Measurements from ENCODE around the gene SESN1.

Gene SESN1

DNA sequence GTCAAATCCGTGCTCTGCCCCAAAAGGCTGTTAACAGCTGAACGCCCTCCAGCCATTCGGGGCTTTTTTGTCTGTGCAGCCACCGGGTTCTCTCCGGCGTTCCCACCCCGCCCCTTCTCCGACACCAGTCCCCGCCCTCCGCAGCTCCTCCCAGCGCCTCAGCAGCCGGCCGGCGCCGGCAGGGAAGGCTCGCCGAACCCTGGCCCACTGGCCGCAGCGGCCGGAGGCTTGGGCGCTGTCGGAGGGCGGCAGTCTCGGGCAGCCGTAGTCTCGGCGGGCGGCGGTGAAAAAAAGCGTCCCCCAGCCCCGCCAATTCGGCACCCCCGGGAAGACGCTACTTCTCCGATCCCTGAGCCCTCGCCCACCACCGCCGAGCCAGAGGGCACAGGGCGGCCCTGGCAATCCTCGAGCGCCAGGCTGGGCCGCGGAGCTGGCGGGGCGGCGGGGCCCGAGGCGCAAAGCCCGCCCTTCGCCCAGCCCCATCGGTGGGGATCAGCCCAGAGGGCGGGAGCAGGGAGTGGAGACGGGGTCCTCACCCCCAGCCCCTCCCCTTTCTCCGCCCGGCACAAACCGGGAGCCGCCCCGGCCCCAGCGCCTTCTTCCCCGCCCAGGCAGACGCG lies at the start of gene SESN1:
Gene SESN1, minus strand, starts transcription at position 431 of the 620 bp plus-strand sequence. CDS start 773 bp downstream, outside the sequence.
- TF ChIP-seq, protein P1, sequence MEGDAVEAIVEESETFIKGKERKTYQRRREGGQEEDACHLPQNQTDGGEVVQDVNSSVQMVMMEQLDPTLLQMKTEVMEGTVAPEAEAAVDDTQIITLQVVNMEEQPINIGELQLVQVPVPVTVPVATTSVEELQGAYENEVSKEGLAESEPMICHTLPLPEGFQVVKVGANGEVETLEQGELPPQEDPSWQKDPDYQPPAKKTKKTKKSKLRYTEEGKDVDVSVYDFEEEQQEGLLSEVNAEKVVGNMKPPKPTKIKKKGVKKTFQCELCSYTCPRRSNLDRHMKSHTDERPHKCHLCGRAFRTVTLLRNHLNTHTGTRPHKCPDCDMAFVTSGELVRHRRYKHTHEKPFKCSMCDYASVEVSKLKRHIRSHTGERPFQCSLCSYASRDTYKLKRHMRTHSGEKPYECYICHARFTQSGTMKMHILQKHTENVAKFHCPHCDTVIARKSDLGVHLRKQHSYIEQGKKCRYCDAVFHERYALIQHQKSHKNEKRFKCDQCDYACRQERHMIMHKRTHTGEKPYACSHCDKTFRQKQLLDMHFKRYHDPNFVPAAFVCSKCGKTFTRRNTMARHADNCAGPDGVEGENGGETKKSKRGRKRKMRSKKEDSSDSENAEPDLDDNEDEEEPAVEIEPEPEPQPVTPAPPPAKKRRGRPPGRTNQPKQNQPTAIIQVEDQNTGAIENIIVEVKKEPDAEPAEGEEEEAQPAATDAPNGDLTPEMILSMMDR (IDR thresholded peaks at IDR 0.05), result no peak

DNA sequence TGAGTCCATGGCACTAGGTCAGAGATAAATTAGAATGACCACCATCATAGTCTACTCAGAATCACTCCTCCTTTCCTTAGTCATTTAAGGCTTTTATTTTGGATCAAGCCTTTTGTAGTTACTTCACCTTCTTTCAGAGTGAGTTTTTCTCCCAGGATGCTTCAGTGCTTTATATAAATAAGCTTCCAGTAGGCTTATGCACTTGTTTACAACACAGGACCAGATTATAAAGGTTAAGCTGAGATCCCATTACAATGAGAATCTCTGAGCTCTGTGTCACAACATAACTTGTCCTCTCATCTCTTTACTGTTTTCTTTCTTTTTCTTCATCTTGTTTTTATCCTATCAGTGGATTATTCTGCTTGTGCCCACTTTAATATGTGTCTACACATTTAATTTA lies 48.5 kb upstream of the SESN1 start:
- TF ChIP-seq, protein P1 (IDR thresholded peaks at IDR 0.05), result no peak

DNA sequence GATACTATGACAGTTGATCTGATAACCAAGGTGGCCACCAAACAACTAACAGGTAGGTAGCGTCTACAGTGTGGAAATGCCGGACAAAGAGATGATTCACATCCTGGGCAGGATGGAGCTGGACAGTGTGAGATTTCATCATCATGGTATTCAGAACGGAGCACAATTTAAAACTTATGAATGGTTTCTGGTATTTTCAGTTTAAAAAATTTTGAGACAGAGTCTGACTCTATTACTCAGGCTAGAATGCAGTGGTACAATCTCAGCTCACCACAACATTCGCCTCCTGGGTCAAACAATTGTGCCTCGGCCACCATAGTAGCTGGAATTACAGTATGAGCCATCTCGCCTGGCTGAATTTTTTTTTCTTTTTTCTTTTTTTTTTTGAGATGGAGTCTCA lies 44.5 kb upstream of the SESN1 start:
- TF ChIP-seq, protein P1 (IDR thresholded peaks at IDR 0.05), result no peak

DNA sequence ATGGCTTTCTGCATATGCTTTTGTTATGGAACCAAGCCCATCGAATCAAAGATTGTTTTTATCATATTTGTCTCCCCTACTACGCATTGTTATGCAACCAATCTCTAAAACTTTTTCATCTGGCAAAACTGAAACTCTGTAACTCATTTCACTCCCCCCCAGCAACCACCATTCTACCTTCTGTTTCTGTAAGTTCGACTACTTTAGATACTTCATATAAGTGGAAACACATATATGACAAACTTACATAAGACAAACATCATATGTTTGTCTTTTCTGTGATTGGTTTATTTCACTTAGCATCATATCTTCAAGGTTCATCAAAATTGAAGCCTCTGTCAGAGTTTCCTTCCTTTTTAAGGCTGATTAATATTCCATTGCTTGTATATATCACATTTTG lies 35.4 kb upstream of the SESN1 start:
- TF ChIP-seq, protein P1 (IDR thresholded peaks at IDR 0.05), result no peak

DNA sequence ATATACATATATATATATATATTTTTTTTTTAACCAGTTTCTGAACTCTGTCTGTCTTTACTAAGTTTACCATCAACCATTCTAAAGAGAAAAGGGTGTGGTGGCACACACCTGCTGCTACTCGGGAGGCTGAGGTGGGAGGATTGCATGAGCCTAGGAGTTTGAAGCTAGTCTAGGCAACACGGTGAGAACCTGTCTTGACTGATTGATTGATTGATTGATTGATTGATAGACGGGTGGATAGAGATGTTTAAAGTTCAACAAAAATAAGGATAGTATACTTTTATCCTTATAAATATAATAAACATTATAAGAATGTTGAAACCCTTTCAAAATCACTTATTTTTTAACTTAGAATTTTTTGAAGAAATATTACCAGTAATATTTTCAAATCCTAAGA lies 30.9 kb upstream of the SESN1 start:
- TF ChIP-seq, protein P1 (IDR thresholded peaks at IDR 0.05), result no peak

DNA sequence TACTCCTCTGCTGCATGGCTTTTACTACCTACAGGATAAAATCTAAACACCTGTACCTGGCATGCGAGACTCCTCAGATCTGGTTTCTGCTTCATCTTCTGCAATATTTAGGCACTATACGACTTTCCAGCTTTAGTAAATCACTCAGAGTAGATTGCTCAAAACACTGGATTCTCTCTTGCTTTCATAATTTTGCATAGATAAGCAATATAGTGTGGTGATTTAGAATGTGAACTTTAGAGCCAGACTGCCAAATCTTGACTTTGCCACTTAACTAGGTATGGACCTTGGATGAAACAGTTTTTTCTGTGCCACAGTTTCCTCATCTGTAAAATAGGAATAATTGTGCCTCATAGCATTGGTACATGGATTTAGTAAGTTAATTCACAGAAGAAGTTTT lies 29.6 kb upstream of the SESN1 start:
- TF ChIP-seq, protein P1 (IDR thresholded peaks at IDR 0.05), result no peak

DNA sequence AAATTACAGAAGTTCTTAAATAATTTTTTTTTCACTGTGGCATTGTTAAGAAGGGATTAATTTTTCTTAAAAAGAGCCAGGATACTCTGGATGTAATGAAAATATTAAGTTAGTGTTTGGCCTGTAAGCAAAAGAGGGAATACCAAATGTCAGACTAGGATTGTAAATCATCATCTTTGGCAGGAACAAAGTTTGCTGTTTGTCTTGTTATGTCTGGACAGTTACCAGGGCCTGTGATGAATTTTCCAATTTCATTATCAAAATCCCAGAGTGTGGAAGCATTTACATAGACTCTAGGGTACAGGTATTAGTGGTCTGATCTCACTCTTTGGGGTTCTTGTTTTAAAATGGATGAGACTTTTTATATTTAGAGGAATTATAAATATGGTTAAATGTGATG lies 26.8 kb upstream of the SESN1 start:
- TF ChIP-seq, protein P1 (IDR thresholded peaks at IDR 0.05), result no peak

DNA sequence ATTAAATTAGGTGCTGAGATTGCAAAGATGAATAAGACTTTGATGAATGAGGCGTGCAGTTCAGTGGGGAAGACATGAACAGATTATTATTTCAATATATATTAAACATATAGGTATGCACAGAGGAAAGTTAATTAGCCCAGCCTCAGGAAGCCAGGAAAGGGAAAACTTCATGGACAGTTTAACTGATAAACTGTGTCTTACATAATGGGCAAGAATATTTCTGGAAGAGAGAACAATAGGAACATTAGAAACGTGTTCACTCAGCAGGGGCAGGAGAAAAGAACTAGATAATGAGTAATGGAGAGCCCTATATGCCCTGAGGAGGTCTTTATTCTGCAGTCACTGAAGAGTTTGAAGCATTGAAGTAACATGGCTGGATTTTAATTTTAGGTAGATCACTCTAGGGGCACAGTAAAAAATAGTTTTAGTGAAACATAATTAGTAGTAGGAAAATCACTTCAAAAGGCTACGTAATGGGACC lies 24.3 kb upstream of the SESN1 start:
- TF ChIP-seq, protein P1 (IDR thresholded peaks at IDR 0.05), result no peak
